ENCODE results near the gene MYADML2.

Gene MYADML2

DNA sequence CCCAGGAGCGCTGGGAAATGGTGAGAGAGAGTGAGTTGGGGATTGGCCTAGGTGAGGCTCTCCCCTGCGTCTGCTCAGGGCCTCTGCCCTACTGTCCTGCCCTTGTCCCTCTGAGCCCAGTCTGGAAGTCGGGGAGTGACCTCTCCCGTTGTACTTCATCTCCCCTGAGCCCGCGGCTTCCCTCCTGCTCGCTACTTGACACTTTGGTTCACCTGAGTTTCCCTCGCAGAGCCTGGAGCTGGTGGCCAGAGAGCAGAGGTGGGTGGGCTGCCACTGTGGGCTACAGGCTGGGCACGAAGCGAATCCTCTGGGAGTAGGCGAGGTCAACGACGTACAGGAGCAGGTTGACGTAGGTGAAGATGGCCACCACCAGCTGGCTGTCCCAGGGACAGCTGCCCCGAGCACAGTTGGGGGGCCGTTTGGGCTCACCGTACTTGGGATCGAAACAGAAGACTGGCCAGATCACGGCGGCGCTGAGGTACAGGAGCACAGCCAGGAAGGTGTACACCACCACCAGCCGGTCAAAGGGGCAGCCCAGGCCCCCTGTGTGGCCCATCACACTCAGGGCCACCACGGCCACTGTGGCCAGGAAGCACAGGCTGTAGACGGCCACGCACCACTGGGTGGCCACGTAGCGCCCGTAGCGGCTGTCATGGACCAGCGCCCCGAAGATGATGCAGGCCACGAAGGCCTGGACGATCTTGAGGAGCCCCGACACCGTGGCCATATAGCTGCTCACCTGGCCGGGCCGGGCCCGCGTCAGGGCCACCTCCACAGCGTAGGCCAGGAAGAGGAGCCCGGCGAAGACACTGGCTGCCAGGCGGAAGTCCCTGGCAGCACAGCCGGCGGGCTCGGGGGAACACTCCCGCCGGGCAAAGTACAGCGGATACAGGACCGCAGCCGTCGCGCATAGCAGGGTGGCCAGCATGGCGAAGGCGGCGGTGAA is 6.2 kb downstream of the MYADML2 start:
- DNase-seq (ENCODE audit: low read depth, low spot score): no peak

- DNase-seq (ENCODE audit: low read depth, low spot score): no peak
These were observed 7.1 kb downstream of the MYADML2 start for GRCh38 chr17:81939881-81940385.

DNA sequence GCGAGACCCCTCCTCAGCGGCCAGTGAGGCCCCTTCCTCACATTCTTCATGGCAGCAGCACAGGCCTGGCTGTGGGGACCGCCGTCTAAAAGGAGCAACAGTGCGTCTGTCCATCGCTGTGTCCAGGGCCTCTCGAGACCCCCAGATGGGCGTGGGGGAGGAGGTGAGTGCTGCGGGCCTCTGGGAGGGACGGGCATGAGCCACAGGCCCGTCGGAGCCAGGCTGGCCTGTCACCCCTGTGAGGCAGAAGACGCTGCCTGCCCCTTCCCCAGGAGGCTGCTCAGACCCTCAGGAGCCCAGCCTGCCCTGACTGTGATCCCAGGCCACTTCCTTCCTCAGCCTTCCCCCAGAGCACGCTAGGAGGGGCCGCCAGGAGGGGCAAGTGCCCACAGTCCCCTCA is 7.8 kb downstream of the MYADML2 start:
- DNase-seq (ENCODE audit: low read depth, low spot score): no peak

GRCh38 chr17:81935709-81936084 is 11.3 kb downstream of the MYADML2 start:
- no peak for DNase-seq (ENCODE audit: low read depth, low spot score)

DNA sequence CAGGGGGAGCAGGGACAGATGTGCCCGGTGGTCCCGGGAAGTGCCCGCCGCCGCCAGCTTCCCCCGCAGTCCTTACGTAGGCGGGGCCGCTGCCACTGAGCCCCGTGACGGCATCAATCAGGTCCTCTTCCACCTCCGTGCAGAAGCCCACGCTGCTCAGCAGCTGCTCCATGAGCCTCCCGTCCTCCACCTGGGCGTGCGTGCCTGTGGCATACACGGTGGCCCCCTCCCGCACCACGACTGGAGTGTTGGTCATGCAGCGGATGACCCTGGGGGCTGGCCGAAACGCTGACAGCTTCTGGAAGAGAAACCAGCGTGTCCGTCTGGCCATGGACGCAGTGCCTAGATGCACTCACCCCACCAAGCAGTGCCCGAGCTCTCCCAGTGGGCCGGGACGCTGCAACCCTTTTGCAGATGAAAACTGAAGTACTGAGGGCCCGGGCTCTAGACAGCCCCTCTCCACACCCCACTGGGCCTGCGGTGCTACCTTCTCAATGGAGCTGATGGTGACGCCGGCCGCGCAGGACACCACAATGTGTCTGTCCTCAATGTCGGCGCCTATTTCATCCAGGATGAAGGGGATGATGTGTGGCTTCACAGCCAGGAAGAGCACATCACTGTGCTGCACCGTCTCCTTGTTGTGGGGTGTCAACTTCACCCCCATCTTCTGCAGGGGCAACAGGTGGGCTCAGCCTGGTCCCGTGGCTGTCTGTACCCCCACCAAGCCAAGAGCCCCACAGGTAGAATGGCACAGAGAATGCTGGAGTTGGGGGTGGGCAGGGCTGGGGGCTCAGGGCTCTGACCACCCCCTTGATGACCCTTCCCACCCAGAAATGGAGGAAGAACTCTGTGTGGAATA is 12.0 kb downstream of the MYADML2 start:
- no peak for DNase-seq (ENCODE audit: low read depth, low spot score)

DNA sequence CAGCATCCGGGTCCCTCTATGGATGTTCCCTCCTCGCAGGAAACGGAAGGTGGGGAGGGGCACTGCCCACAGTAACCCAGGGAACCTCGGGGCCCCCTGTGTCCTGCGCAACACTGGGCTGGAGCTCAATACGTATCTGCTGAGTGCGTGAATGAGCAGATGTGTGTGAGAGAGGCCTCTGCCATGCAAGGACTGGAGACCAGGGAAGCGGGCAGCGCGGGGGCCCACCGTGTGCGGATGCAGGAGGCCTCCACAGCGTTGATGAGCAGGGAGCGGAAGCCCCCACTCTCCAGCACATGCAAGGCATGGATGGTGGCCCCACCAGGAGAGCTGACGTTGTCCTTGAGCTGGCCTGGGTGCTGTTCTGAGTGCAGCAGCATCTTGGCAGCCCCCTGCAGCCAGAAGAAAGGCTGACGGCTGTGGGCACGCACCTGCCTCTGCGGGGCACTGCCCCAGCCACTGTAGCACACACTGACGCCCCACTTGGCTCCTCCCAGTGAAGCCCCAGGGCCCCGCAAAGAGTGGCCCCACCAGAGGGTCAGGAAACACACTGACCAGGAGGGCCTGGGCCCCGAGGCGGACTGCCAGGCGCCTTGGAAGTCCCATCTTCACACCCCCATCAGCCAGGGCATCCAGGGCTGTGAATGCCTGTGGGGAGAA is 12.8 kb downstream of the MYADML2 start:
- no peak for DNase-seq (ENCODE audit: low read depth, low spot score)

DNA sequence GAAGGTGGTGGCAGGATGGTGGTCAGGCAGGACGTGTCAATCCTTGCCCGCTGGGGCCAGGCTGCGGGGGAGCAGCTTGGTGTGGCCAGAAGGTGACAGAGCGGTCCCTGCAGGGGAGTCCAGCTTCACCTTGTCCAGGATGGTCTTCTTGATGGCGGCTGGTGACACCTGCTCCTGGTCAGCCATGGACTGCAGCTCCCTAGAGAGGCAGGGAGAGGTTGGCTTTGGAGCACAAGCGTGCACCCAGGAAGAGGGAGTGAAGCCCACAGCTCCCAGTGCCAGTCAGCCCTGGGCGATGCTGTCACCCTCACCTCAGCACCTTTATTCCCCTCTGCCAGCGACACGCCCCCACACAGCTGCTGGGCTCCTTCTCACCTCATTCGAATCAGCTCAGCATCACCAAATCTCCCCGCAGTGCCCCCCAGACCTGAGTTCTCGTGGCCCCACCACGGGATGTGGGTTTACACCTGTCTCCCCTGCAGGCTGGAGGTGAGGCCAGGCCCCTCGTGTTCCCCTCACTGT is 13.8 kb downstream of the MYADML2 start:
- no peak for DNase-seq (ENCODE audit: low read depth, low spot score)

DNA sequence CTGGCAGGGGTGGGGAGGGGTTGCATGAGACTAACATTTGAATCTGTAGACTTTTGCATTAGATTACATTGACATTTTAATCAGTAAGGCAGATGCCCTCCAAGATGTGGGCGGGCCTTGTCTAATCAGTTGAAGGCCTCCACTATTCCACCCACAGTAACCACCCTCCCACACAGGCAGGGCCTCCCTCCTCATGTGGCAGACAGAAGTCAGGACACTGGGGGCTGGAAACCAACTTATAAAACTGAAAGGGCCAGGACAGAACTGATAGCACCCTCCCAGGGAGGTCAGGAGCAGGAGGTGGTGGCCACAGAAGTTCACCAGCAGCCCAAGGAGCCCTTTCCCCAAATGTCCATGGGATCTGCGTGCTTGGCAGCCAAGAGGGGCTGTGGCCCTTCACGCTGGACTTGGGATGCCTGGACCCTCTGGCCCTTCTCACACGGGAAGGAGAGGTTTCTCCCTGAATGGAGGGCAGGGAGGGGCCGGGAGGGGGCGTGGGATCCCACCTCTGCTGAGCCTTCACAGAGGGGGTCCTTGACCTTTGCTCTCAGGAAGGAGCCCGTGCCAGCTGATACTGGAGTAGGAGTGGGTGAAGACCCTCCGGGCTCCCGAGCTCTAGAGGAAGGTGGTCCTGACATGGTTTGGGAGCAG is 14.6 kb downstream of the MYADML2 start:
- no peak for DNase-seq (ENCODE audit: low read depth, low spot score)

GRCh38 chr17:81931557-81932332 is 15.3 kb downstream of the MYADML2 start:
- DNase-seq (ENCODE audit: low read depth, low spot score): no peak

DNA sequence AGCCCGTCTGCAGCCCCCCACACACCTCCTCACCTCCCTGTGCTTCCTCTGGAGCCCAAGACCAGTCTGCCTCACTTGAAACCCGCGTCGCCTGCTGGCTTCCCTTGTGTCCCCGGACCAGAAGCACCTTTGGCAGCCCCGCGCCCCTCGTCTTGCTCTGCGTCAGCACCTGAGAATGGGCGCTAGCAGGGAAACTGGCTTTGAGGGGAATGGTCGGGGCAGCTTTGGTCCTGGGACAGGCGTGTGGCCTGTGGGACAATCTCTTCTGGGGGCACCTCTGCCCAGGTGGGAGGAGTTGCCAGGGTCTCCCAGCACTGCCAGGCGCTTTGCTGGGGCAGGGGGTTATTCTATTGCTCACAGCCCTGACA is 15.9 kb downstream of the MYADML2 start:
- no peak for DNase-seq (ENCODE audit: low read depth, low spot score)

- DNase-seq (ENCODE audit: low read depth, low spot score): no peak
These were observed 16.6 kb downstream of the MYADML2 start for GRCh38 chr17:81930142-81931125.

DNA sequence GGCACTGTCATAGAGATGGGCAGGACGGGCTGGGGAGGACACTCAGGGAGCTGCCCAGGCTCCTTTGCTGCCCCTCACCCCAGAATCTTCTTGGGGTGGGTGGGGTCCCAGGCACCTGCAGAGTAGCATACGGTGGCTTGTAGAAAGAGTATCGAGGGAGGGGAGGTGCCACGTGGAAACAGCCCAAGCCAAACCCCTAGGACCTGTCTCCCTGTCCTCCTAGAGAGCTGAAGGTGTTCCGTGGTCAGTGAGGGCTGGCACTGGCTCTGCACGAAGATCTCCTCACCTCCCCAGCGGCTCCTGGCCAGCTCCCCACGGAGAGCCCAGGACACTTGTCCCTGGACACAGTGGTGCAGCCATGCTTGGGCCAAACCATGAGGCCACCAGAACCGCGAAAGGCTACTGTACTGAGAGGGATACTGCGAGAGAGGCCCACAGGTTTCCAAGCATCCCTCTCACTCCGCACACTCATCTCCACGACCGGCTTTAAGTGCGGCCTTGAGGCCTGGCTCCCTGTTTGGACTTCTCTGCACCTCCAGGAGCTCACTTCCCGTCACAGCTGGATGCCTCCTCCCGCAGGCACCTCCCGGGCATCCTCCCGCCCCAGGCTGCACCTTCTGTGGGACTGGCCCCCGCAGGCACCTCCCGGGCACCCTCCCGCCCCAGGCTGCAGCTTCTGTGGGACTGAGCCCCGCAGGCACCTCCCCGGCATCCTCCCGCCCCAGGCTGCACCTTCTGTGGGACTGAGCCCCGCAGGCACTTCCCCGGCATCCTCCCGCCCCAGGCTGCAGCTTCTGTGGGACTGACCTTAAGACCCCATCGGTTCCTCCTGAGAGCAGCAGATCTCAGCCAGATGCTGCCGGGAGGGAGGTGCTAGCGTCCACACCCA is 17.5 kb downstream of the MYADML2 start:
- no peak for DNase-seq (ENCODE audit: low read depth, low spot score)

- DNase-seq (ENCODE audit: low read depth, low spot score): peak; percentile 54
These were observed 18.3 kb downstream of the MYADML2 start for GRCh38 chr17:81928544-81929252.

- DNase-seq (ENCODE audit: low read depth, low spot score): peak; percentile 99
These were observed 19.1 kb downstream of the MYADML2 start, which contains the start of gene MAFG for GRCh38 chr17:81927653-81928543. Gene MAFG (minus strand): TSS chr17:81927735. CDS start chr17:81923185, 4,550 bp downstream.

GRCh38 chr17:81927152-81927652 is 19.8 kb downstream of the MYADML2 start:
- no peak for DNase-seq (ENCODE audit: low read depth, low spot score)
